GM19023 (cell line): Measurements from ENCODE around the gene AGAP5.
"Not testable (repeated sequence)": the region's sequence is repeated elsewhere in the genome, so short reads cannot be mapped to it uniquely, and the experiment has no call there.

ENCODE experiments used
- ATAC-seq: cut with Tn5 transposase; IDR thresholded peaks from one replicate; pipeline ENCODE4 v1.9.1; 2021; ENCODE audit warnings: mild to moderate bottlenecking, moderate library complexity; ENCODE audit not compliant: unreplicated experiment

Gene AGAP5

GRCh38 chr10:73697675-73698159 lies at the start of gene AGAP5:
AGAP5 (minus strand) TSS chr10:73698109; CDS start chr10:73697755, 354 bp downstream.
- ATAC-seq: not testable (repeated sequence)

GRCh38 chr10:73746721-73747120 lies 48.8 kb upstream of the AGAP5 start:
- ATAC-seq: no peak

- peak; percentile 36 for ATAC-seq
These were observed 46.7 kb upstream of the AGAP5 start for GRCh38 chr10:73744664-73744975.

- peak; percentile 91 for ATAC-seq
These were observed 46.2 kb upstream of the AGAP5 start, which contains the start of gene SEC24C for GRCh38 chr10:73743905-73744663. SEC24C (plus strand) TSS chr10:73744372; CDS start chr10:73746833, 2,461 bp downstream.

GRCh38 chr10:73743327-73743904 lies 45.5 kb upstream of the AGAP5 start:
- no peak for ATAC-seq

- no peak for ATAC-seq
These were observed 44.5 kb upstream of the AGAP5 start for GRCh38 chr10:73742454-73742734.

GRCh38 chr10:73740501-73741254 lies 42.8 kb upstream of the AGAP5 start:
- not testable (repeated sequence) for ATAC-seq

- no peak for ATAC-seq
These were observed 36.9 kb upstream of the AGAP5 start for GRCh38 chr10:73734796-73735305.

- no peak for ATAC-seq
These were observed 36.3 kb upstream of the AGAP5 start for GRCh38 chr10:73734028-73734720.

GRCh38 chr10:73732931-73733623 lies 35.2 kb upstream of the AGAP5 start:
- ATAC-seq: no peak

GRCh38 chr10:73732426-73732825 lies 34.5 kb upstream of the AGAP5 start:
- no peak for ATAC-seq

GRCh38 chr10:73731588-73732375 lies 33.9 kb upstream of the AGAP5 start:
- ATAC-seq: no peak

GRCh38 chr10:73730153-73730906 lies 32.4 kb upstream of the AGAP5 start:
- peak; percentile 89 for ATAC-seq

- ATAC-seq: not testable (repeated sequence)
These were observed 31.9 kb upstream of the AGAP5 start for GRCh38 chr10:73729781-73730152.

- ATAC-seq: no peak
These were observed 25.6 kb upstream of the AGAP5 start for GRCh38 chr10:73723516-73723915.

GRCh38 chr10:73720561-73720960 lies 22.7 kb upstream of the AGAP5 start:
- not testable (repeated sequence) for ATAC-seq

- no peak for ATAC-seq
These were observed 19.6 kb upstream of the AGAP5 start for GRCh38 chr10:73717556-73717955.

GRCh38 chr10:73716251-73716650 lies 18.3 kb upstream of the AGAP5 start:
- no peak for ATAC-seq
